ENCODE data around the gene LHX5. TPM values are rescaled to one million over a fixed set of nuclear protein-coding genes. Genes with fewer than 3 reads are reported as not detected.

Gene LHX5
- total and polyA plus RNA-seq, 4 donors: not detected

DNA sequence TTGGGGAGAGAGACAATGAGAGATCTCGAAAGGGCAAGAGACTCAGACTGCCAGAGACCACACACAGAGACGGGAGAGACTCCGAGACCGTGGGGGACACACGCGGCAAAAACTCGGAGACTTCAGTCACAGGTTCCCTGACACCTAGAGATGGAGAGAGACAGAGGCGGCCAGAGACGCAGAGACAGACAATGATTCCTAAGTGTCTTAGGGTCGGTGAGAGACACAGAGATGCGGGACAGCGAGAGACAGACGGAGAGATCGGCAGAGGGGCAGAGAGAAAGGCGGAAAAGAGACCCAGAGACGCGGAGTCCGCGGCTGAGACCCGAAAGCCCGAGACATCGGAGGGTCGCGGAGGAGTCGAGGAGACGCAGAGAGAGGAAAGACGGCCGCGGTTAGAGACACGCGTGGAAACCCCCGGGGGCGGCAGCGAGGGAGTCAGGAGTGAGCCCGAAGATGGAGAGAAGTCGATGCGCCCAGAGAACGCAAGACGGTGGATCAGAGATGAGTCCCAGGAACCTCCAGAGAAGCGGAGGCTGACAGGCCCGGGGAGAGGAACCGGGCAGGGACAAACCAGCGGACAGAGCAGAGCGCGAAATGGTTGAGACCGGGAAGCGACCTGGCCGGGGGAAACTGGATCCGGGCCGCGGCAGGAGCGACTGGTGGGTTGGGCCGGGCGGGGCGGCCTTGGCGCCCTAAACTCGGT is 7.8 kb downstream of the LHX5 start:
- DNase-seq (no peak), ATAC-seq (ENCODE audit: insufficient read depth, low FRiP score) (no peak)
- TF ChIP-seq, protein P1, sequence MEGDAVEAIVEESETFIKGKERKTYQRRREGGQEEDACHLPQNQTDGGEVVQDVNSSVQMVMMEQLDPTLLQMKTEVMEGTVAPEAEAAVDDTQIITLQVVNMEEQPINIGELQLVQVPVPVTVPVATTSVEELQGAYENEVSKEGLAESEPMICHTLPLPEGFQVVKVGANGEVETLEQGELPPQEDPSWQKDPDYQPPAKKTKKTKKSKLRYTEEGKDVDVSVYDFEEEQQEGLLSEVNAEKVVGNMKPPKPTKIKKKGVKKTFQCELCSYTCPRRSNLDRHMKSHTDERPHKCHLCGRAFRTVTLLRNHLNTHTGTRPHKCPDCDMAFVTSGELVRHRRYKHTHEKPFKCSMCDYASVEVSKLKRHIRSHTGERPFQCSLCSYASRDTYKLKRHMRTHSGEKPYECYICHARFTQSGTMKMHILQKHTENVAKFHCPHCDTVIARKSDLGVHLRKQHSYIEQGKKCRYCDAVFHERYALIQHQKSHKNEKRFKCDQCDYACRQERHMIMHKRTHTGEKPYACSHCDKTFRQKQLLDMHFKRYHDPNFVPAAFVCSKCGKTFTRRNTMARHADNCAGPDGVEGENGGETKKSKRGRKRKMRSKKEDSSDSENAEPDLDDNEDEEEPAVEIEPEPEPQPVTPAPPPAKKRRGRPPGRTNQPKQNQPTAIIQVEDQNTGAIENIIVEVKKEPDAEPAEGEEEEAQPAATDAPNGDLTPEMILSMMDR (IDR thresholded peaks at IDR 0.05; ENCODE audit: control extremely low read depth, extremely low read depth): no peak
- Histone ChIP-seq H3K9me3 (ENCODE audit: control insufficient read depth in 4 of 4, insufficient read depth in 3 of 4, low read length in 3 of 4) (peaks cover 0 to 3% (median 0%) of the 10 kb centered on the region in 4 donors), H3K27ac (ENCODE audit: low read depth in 1 of 2, low read length in 1 of 2) (no peak overlapping the region), H3K4me1 (ENCODE audit: control insufficient read depth in 5 of 5, insufficient read depth in 5 of 5, low read length in 5 of 5) (peaks cover 0 to 13% (median 0%) of the 10 kb centered on the region in 5 donors), H3K4me3 (no peak overlapping the region), H3K9ac (ENCODE audit: insufficient read depth in 1 of 2, low read length in 2 of 2) (no peak overlapping the region), H3K27me3 (ENCODE audit: control insufficient read depth in 3 of 3, insufficient read depth in 3 of 3, low read length in 2 of 3) (peaks cover 17 to 80% (median 73%) of the 10 kb centered on the region in 3 donors), H3K36me3 (ENCODE audit: control insufficient read depth in 4 of 4, insufficient read depth in 4 of 4, low read length in 4 of 4) (no peaks in the 10 kb centered on the region)
- 3% methylated on average over 57 of the region's 57 CpGs for WGBS, 2 donors

GRCh38 chr12:113462998-113463745 is 8.5 kb downstream of the LHX5 start:
- no peak overlapping the region for H3K9ac ChIP-seq (ENCODE audit: insufficient read depth in 1 of 2, low read length in 2 of 2)
- H3K27ac ChIP-seq (ENCODE audit: low read depth in 1 of 2, low read length in 1 of 2): no peak overlapping the region
- H3K4me3 ChIP-seq: no peak overlapping the region
- peaks cover 12 to 80% (median 65%) of the 10 kb centered on the region in 3 donors for H3K27me3 ChIP-seq (ENCODE audit: control insufficient read depth in 3 of 3, insufficient read depth in 3 of 3, low read length in 2 of 3)
- WGBS, 2 donors: 1 to 2% methylated on average over 65 to 91 of the region's 91 CpGs
- H3K9me3 ChIP-seq (ENCODE audit: control insufficient read depth in 4 of 4, insufficient read depth in 3 of 4, low read length in 3 of 4): peaks cover 0 to 3% (median 0%) of the 10 kb centered on the region in 4 donors
- H3K4me1 ChIP-seq (ENCODE audit: control insufficient read depth in 5 of 5, insufficient read depth in 5 of 5, low read length in 5 of 5): peaks cover 0 to 13% (median 0%) of the 10 kb centered on the region in 5 donors
- no peak for DNase-seq
- TF ChIP-seq, protein P1 (IDR thresholded peaks at IDR 0.05; ENCODE audit: control extremely low read depth, extremely low read depth): no peak
- H3K36me3 ChIP-seq (ENCODE audit: control insufficient read depth in 4 of 4, insufficient read depth in 4 of 4, low read length in 4 of 4): no peaks in the 10 kb centered on the region
- ATAC-seq (ENCODE audit: insufficient read depth, low FRiP score): no peak

DNA sequence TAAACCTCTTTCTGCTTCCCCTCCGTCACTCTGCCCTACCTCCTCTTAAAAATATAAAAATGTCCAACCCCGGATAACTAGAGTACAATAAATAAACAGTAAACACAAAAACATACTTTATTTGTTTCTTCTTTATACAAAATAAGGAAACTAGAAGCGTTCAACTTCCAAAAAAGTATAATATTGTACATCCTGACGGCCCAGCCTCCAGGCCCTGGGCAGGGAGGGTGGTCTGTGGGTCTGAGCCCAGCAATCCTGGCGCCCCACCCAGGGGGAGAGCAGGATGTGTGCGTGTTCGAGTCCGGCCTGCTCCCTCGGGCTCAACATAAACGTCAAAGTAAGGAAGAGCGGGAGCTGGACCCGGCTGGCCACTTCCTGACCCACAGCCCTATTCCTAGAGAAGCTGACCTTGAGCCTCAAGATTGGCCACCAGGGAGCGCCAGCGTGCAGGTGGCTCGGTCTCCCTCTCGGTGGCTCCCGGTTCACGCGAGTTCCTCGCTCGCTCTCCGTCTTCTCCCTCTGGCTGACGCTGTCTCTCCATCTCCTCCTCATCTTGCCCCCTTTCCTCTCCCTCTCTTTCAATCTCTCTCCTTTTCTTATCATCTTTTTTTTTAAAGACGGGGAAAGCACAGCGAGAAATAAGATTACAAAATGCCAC is 9.4 kb downstream of the LHX5 start:
- no peaks in the 10 kb centered on the region for H3K36me3 ChIP-seq (ENCODE audit: control insufficient read depth in 4 of 4, insufficient read depth in 4 of 4, low read length in 4 of 4)
- H3K4me3 ChIP-seq: no peak overlapping the region
- DNase-seq (peak; percentile 66 to 78 (median 70)), ATAC-seq (ENCODE audit: insufficient read depth, low FRiP score) (peak; percentile 85)
- 8 to 9% methylated on average over 25 of the region's 25 CpGs for WGBS, 2 donors
- peaks cover 12 to 80% (median 64%) of the 10 kb centered on the region in 3 donors for H3K27me3 ChIP-seq (ENCODE audit: control insufficient read depth in 3 of 3, insufficient read depth in 3 of 3, low read length in 2 of 3)
- H3K27ac ChIP-seq (ENCODE audit: low read depth in 1 of 2, low read length in 1 of 2): no peak overlapping the region
- H3K9me3 ChIP-seq (ENCODE audit: control insufficient read depth in 4 of 4, insufficient read depth in 3 of 4, low read length in 3 of 4): no peaks in the 10 kb centered on the region
- no peak overlapping the region for H3K9ac ChIP-seq (ENCODE audit: insufficient read depth in 1 of 2, low read length in 2 of 2)
- H3K4me1 ChIP-seq (ENCODE audit: control insufficient read depth in 5 of 5, insufficient read depth in 5 of 5, low read length in 5 of 5): peaks cover 0 to 11% (median 0%) of the 10 kb centered on the region in 5 donors
- TF ChIP-seq, protein P1 (IDR thresholded peaks at IDR 0.05; ENCODE audit: control extremely low read depth, extremely low read depth): peak; percentile 65
